Measurements from ENCODE around the gene HECTD4. TPM values are rescaled to one million over a fixed set of nuclear protein-coding genes. Genes with fewer than 3 reads are reported as not detected.

HECTD4 gene
- total RNA-seq, 4 donors from 2014 or later: 15.9 to 72.9 (median 45.2) TPM

- Histone ChIP-seq H3K27ac (no peak overlapping the region), H3K4me3 (no peak overlapping the region), H3K4me1 (no peaks in the 10 kb centered on the region), H3K36me3 (no peaks in the 10 kb centered on the region), H3K27me3 (no peaks in the 10 kb centered on the region), H3K9me3 (no peaks in the 10 kb centered on the region)
- intact Hi-C loops (cut with DNase I; ENCODE audit: low total_unique reads): no loop called here
- TF ChIP-seq CTCF (IDR thresholded peaks at IDR 0.05) (no peak), POLR2A (IDR thresholded peaks at IDR 0.05) (no peak)
- DNase-seq: no peak
Observed at GRCh38 chr12:112194601-112195247, 187.5 kb downstream of the HECTD4 start.

- Histone ChIP-seq H3K9me3 (no peaks in the 10 kb centered on the region), H3K4me3 (no peak overlapping the region), H3K27ac (no peak overlapping the region), H3K4me1 (no peaks in the 10 kb centered on the region), H3K27me3 (no peaks in the 10 kb centered on the region), H3K36me3 (no peaks in the 10 kb centered on the region)
- intact Hi-C loops (cut with DNase I; ENCODE audit: low total_unique reads): no loop called here
- no peak for DNase-seq
- TF ChIP-seq CTCF (IDR thresholded peaks at IDR 0.05) (no peak), POLR2A (IDR thresholded peaks at IDR 0.05) (no peak)
Observed at GRCh38 chr12:112192475-112192874, 189.8 kb downstream of the HECTD4 start.

- H3K27ac ChIP-seq: no peak overlapping the region
Observed at GRCh38 chr12:112191840-112192321, 190.3 kb downstream of the HECTD4 start.

GRCh38 chr12:112191201-112191600, 191.0 kb downstream of the HECTD4 start:
- no peaks in the 10 kb centered on the region for H3K27me3 ChIP-seq
- H3K36me3 ChIP-seq: no peaks in the 10 kb centered on the region
- no peak for DNase-seq
- no peaks in the 10 kb centered on the region for H3K4me1 ChIP-seq
- no peaks in the 10 kb centered on the region for H3K9me3 ChIP-seq
- TF ChIP-seq CTCF (IDR thresholded peaks at IDR 0.05): no peak
- TF ChIP-seq POLR2A (IDR thresholded peaks at IDR 0.05): no peak
- H3K27ac ChIP-seq: no peak overlapping the region
- H3K4me3 ChIP-seq: no peak overlapping the region
- intact Hi-C loops (cut with DNase I; ENCODE audit: low total_unique reads): no loop called here

More at GRCh38 chr12:112191840-112192321, 190.3 kb downstream of the HECTD4 start:
- H3K36me3 ChIP-seq: no peaks in the 10 kb centered on the region
- no peak for TF ChIP-seq POLR2A (IDR thresholded peaks at IDR 0.05)
- no peak for TF ChIP-seq CTCF (IDR thresholded peaks at IDR 0.05)
- intact Hi-C loops (cut with DNase I; ENCODE audit: low total_unique reads): no loop called here
- no peaks in the 10 kb centered on the region for H3K27me3 ChIP-seq
- H3K9me3 ChIP-seq: no peaks in the 10 kb centered on the region
- no peak for DNase-seq
- H3K4me1 ChIP-seq: no peaks in the 10 kb centered on the region
- H3K4me3 ChIP-seq: no peak overlapping the region

- Histone ChIP-seq H3K36me3 (no peaks in the 10 kb centered on the region), H3K4me1 (no peaks in the 10 kb centered on the region), H3K4me3 (no peak overlapping the region), H3K9me3 (no peaks in the 10 kb centered on the region), H3K27ac (no peak overlapping the region), H3K27me3 (no peaks in the 10 kb centered on the region)
- intact Hi-C loops (cut with DNase I; ENCODE audit: low total_unique reads): no loop called here
- TF ChIP-seq POLR2A (IDR thresholded peaks at IDR 0.05) (no peak), CTCF (IDR thresholded peaks at IDR 0.05) (no peak)
- DNase-seq: no peak
Observed at GRCh38 chr12:112190231-112191025, 191.8 kb downstream of the HECTD4 start.
